GM21423 (cell line): ENCODE results near the gene MATN1.
A peak's percentile ranks its signal among the peaks of the same experiment; 100 is the strongest.

Source experiments
- ATAC-seq: cut with Tn5 transposase; IDR thresholded peaks from one replicate; pipeline ENCODE4 v1.9.1; 2021; ENCODE audit warnings: mild to moderate bottlenecking, moderate library complexity; ENCODE audit not compliant: unreplicated experiment

The MATN1 gene

DNA sequence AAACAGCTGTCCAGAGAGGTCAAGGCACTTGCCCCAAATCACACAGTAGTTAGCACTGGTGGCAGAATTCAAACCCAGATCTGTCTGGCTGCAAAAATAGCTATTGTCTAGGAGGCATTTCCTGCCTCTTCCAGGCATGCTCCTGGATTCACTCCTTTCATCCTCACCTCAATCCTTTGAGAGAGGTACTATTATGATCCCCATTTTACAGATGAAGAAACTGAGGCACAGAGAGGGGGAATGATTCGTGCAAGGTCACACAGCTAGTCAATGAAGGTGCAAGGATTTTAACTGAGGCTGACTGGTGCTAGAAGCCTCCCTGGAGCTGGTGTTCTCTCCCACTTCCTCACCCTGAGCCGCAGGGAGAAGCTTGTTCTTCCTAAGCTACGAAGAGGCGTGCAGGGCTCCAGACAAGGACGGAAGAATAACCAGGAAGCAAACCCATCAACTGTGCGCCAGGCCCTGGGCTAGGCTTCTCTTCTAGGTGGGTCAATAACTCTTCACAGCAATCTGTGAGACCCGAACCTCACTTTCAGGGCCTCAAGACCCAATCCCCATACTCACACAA lies 34.8 kb upstream of the MATN1 start:
- ATAC-seq: no peak

DNA sequence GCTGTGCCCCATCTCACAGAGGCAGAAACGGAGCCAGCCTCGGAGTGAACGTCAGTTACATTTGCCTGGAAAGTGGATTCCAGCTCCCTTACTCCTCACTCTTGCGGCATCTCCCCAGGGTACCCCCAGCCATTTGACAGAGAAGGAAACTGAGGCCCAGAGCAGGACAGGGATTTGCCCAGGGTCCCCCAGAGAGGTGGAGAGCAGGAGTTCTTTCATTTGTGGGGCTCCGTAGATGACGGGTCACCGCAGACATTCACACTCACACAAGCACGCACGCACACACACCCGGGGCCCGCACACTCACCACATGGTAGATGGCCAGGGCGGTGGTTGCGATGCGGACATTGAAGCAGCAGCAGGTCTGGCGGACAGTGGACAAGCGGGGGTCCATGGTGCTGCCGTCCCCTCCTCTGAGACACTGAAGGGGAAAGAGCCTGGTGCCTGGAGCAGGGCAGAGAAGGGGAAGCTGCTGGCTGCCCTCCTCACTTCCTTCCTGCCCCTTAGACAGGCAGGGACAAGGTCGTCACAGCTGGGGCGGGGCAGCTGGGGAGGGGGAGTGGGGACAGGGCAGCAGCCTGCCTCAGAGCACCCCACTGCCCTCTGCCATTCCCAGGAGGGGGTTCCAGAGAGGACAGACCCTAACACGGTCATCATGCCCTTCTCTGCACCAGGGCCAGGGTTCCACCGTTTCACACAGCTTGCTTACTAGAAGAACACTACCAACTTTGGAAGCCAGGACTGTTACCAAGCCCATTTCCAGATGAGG lies 34.2 kb upstream of the MATN1 start, which contains the start of gene LAPTM5:
Gene LAPTM5, minus strand, starts transcription at position 423 of the 769 bp plus-strand sequence. Its CDS starts 29 bp downstream, at position 394.
- ATAC-seq: no peak

DNA sequence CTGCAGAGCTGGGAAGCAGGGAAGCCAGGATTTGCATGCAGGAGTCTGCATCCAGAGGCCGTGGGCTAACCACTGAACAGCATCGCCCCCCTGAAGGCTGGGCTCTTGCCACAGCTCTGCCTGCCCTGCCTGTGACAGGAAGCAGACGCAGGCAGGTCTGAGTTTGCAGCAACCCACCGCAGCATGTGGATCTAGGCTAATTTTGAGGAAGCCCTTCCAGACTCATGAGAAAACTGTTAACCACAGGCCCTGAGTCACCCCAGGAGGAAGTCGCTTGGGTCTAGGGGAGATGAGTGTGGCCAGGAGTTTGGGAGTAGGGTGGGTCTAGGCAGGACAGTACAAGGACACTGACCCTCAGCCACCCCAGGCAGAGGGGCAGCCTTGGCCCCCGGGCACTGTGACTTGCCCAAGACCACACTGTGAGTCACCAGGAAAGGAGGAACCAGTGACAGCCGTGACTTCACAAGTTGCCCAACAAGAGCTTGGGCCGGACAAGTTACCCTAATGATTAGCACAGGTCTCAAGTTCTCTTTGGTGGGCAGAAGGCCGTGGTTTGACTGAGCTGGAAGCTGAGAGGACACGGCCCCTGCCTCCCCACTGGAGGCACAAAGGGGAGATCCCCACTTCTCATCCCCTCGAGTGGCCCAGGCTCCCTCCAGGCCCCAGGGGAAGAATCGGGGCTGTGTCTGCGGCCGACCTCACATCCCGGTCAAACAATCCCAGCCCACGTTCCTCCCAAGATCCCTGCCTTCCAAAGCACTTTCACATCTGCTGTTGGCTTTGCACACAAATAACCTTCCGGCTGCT lies 33.4 kb upstream of the MATN1 start:
- no peak for ATAC-seq

DNA sequence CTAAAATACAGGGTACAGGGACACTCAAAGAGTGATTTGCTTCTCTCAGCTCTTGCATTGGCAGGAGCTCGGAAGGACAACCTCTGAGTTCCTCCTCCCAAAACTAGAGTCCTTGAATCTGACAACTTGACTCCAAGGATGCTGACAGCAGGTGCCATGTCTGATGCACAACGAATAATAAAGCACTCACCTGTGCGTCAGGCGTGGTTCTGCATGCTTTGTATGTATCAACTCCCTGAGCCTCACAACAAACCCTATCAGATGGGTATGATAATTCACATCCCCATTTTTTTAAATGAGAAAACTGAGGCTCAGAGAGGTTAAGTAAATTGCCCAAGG lies 32.8 kb upstream of the MATN1 start:
- no peak for ATAC-seq

DNA sequence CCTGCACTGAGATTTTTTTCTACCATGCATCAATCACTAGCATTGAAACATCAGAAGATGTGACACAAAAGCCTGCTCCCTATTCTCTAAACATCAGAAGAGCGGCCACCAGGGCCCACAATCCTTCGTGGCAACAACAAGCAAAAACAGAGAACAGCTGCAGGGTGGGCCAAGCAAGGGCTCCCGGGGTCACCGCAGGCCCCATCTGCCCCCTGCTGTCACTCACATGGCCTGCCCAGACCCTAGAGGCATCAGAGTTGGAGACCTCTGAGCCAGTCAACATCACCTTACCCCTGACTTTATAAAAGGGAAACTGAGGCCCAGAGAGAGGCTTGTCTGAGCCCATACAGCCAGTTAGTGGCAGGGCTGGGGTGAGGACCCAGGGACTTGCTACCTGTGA lies 32.4 kb upstream of the MATN1 start:
- no peak for ATAC-seq

DNA sequence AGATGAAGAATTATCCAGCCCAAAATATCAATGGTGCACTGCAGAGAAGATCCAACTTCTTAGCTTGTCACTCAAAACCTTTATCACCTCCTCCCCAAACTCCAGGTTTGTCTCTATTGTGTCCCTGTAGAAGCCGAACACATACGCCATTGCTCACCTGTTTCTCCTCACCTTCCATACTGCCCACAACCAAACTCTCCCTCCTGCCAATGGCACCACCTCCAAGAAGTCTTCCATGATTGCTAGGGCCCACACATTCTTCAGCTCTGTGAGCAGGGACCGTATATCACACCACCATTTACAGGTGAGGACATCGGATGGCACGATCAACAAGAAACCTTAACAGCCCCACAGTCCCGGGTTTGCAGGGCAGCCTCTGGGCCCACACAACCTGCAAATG lies 31.9 kb upstream of the MATN1 start:
- ATAC-seq: no peak

DNA sequence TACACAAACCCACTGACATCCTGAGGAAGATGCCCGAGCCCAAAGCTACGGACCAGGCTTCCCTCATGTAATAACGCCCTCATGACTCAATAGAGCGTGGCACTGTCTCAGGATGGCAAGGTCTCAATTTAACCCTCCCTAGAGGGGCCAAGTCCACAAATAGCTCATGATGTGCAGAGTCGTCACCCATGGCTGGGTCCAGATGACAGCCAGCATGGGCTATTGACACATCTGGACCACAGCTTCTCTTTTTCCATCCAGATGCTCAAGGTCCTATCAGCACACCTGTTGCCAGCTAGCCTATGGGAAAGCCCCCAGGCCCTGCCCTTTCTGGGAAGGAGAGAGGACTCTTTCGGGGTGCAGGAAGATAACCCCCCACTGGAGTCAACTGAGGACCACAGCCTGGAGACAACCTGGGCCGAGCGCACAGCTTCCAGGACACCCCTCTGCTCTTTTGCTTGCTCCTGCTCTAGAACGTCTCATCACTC lies 31.3 kb upstream of the MATN1 start:
- peak; percentile 44 for ATAC-seq

DNA sequence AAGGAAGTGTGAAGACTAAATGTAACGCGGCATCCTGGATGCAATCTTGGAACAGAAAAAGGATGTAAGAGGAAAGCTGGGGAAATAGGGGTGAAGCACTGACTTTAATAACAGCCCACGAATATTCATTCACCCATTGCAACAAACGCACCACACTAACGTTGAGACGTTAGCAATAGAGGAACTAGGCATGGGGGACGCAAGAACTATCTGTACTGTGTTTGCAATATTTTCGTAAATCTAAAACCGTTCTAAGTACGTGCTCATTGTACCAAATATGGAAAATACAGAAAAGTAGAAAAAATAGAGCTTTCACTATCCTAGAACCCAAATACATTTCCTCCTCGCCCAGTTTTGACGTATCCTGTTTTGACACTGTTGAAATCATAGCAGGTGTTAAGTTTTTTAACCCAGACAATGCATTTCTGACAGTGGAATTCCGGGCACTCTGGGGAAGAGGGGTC lies 30.3 kb upstream of the MATN1 start:
- no peak for ATAC-seq

DNA sequence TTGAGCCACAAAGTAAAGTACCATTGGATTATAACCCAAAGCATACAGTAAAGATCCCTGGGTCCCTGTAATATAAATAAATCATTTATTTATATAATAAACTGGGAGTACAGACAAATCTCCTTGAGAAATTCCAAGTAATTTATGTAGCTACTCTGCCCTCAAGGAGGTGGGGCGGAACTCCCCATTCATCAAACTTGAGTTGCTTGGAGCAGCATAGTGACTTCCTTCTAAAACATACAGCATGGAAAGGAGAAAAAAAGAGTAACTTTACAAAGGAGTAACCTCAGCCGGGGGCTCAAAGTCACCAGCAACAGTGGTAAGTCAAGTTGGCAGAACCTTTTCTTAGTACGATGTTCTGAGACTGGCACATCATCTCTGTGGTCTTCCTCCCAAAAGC lies 29.7 kb upstream of the MATN1 start:
- ATAC-seq: no peak

DNA sequence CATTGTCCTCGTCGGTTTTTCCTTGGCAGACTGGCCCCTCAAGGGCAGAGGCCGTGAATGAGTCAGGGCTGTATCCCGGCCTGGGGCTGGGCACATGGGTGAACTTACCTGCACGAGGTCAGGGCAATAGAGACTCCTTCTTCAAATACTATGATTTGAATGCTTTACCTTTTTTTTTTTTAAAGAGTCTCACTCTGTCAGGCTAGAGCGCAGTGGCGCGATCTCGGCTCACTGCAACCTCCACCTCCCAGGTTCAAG lies 29.2 kb upstream of the MATN1 start:
- ATAC-seq: no peak

DNA sequence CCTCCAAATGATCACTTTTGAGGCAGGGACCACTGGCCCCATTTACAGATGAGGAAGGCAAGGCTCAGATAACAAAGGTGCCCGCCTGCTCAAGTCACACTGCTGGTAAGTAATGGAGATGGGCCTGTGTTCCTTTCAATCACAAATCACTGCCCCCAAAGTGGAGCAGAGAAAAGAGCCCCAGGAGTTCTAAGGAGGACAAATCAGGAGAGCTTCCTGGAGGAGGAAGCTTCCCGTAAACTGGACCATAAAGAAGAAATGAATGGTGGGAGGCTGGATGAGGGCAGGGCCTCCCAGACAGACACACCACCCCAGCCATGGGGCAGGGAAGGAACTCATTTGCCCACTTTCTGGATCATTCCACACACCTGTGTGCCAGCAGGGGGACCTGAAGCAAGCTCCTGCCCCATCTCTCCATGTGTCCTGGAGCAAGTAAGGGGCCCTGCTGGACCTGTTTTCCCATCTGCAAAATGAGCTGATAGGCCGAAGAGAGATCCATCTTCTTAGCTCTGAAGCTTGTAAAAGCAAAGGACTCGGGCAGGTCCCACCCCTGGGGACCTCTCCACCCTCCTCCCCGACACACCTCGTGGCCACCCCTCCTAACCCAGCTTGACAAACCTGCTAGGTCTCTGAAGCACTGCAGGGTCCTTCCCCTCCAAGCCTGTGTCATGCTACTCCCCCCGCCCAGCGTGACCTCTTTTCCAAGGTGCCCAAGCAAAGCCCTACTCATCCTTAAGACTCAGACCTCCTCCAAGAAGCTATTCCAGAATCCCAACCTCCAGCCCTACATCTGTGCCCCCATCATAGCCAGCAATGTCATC lies 28.7 kb upstream of the MATN1 start:
- no peak for ATAC-seq

DNA sequence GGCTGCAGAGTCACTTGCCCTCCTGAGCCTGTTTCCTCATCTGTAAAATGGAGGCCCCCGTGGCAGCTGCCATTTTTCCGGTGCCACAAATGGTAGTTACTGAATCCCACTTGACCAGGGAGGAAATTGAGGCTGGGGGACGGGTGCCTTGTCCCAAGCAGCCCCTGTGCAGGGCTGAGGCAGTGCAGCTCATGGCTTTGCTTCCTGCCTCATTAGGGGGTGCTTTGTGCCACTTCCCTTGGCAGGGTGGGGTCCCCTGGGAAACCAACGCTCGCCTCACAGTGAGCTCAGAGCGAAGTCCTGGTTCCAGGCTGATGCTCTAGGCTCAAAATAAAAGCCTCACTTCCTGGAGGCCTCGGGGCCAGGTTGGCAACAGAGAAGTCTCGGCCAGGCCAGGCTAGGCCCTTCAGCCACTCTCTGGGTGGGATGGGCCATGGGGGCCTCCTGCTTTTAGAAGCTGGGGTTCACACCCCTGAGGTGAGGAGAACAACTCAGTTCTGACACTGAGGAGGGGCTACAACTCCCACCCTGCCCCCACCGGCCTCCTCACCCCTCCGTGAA lies 27.4 kb upstream of the MATN1 start:
- peak; percentile 20 for ATAC-seq

DNA sequence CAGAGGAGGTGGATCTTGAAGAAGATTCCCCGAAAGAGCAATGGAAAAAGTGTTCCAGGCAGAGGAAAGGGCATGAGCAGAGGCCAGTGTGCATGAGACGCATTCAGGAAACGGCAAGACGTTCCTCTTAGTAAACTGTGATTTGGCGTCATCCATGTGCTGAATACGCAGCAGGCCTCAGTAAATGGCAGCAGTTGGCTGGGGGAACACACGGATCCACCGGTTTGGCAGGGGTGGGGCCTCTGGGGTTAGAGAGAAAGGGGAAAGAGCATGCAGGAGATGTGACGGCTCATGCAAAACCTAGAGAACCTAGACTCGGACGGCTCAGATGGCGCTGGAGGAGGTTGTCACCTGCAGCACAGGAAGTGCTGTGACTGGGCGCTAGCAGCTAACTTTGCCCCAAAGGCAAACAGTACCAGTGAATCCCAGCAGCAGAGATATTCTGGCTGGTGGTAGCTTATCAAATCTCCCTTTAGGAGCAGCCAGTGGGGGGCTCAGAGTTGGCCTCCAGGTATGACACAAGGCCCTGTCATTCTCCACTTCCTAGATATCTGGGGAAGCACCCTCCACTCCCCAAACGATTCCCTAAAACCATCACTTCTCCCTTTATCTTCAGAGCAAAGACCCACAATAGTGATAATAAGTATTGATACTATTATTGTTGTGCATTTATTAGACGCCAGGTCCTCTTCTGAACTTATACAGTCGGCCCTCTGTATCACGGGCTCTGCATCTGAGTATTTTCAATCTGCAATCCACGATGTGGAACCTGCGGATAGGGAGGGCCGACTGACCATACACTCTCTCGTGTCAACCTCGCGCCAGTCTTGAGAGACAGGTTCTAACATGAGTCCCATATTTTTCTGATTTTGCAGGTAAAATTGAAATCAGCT lies 26.6 kb upstream of the MATN1 start:
- ATAC-seq: no peak

DNA sequence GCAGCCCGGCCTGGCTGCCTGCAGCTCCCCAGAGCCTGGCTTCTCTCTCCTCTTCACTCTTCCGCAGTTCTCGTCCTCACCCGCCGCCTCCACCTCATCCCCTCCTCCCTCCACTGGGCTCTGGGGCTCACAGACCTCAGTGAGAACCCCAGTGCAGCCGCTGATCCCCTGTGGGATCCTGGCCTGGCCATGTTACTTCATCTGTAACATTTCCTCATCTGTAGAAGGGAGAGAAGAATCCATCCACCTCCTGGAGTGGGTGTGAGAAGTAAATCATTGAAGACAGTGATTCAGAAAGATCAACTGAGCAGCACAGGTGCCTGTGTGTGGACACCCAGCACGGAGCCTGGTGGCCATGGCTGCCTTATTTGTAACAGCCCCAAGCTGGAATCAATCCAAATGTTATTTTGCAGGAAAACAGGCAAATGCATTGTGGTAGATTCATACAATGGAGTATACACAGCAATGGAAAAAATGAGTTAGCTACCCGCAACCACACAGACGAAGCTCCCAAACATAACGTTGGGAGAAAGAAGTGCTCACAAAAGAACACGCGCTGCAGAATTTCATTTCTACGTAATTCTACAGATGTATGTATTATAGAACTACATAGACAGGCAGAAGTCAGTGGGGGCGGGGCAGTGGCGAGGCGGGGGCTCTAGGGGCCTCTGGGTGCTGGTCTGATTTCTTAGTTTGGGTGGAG lies 25.5 kb upstream of the MATN1 start:
- no peak for ATAC-seq

DNA sequence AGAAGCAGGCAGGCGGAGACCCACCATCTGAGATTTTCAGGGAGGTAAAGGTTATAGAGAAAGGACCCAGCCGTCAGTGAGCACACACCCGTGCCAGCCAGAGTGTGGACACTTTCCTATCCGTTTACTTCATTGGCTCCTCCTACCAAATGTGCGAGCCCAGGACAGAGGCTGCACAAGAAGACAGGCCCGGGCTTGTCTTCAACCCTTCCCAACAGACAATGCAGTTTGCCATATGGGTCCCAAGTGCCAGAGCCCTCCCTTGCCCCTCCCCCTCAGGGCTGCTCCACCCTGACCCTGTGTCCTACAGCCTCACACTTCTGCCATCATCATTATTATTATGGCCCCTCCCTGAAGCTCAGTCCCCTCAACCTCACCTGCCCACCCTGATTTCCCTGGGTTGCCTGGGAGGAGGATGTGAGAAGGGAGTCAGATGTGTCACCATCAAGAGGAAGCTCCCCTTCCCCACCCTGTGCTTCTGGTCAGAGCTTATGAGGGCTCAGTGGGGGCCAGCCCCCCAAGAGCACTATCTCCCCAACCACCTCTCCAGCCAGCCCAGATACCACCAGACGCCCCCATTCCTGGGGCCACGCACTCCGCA lies 24.8 kb upstream of the MATN1 start:
- ATAC-seq: no peak

DNA sequence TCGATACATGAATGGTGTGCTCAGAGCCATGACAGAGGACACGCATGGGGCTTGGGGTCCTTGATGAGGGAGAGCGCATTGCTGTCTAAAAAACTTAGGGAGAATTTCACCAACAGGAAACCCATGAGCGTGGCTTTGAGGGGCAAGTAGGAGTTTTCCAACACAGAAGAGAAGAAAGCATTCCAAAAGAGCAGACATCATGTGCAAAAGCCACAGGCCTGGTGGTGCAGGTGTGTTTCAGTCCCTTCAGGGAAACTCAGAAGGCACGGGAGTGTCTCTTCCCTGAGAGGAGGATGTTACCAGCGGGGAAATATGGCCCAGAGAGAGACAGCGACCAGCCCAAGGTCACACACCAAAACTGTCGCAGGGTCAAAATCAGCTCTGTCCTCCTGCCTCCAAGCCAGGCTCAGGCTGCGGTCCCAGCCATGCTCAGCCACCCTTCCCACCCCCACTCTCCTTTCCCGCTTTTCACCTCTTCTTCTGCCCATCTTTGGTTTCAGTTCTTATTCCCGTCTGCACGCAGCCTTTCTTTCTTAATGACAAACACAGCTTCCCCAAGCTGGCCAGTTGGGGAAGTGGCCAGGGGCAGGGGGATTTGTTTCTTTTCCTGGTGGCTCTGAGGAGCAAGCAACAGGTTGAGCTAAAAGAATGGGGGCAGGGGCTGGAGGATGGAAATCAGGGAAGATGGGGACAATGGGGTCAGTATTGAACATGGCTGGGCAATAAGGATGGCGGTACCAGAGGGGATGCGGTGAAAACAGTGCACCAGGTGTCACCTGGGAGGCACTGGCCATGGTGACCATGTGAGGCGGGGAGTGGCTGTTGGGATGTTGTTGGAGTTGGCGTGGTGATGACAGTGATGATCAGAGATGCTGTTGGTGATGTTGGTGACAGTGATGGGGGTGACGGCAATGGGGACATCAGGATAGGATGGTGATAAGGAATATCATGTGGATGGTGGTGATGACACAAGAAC lies 23.9 kb upstream of the MATN1 start:
- no peak for ATAC-seq

DNA sequence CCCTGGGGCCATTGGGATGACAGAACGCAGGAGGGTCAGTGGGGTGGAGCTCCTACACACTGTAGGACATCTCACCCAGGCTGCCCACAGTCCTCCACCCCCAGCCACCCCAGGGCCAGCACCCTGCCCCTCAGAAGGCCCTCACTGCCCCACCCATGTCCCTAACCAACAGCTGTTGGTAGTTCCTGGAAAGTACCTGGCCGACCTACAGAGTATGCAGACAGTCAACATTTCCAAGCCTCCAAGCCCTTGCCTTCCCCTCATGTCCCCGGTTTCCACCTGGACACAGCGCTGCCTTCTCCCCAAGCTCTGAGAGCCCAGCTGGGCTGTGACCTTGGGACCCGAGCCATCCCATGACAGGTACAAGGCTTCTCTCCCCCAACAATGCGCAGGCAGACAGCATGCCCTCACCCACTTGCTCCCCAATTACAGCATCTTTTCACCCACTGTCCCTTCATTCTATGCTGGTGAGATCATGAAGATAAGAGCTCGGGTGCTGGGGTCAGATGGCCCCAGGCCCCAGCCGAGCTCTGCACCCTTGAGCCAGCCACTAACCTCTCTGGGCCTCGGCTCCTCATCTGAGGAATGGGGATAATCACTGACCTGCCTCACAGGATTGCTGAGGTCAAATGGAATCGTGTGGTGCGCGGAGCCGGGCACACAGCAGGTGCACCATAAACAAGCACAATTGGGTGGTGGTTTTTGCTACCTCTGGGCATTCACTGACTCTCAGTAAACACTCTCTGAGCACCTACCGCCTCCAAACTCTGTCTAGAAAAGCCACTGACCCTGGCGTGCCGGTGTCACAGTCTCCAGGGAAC lies 23.0 kb upstream of the MATN1 start:
- no peak for ATAC-seq
